CD14-positive monocyte (primary cell): ENCODE results near the gene ANKRD44. TPM values are rescaled to one million over a fixed set of nuclear protein-coding genes. Genes with fewer than 3 reads are reported as not detected.

Experiments
- DNase-seq, 3 donors: peaks; one replicate each; pipeline ENCODE4 v3.0.0-alpha.2; 2011 to 2022
- H2AFZ ChIP-seq: 2 replicates; pipeline ENCODE4 v1.6.0; 2012; ENCODE audit warnings: mild to moderate bottlenecking, low read depth, low read length, inconsistent platforms; ENCODE audit not compliant: insufficient read depth, poor library complexity, severe bottlenecking
- H3K27ac ChIP-seq, 2 donors: 1 replicate in 1 of 2; 2 replicates in 1 of 2; pipeline ENCODE4 v1.5.1; 2012 to 2013; ENCODE audit warnings: low read length in 2 of 2, control low read depth in 1 of 2, inconsistent platforms in 1 of 2, low read depth in 1 of 2, mild to moderate bottlenecking in 1 of 2
- H3K27me3 ChIP-seq, 2 donors: one replicate each; pipeline versions ENCODE4 v1.6.0 to v1.6.1; 2011 to 2013; ENCODE audit warnings: low read length in 2 of 2; ENCODE audit not compliant: control insufficient read depth in 2 of 2, insufficient read depth in 2 of 2
- H3K36me3 ChIP-seq, 2 donors: replicated peaks in 1 of 2; 1 replicate in 1 of 2; 2 replicates in 1 of 2; pipeline versions ENCODE4 v1.5.1 to v1.6.1; 2012 to 2013; ENCODE audit warnings: low read length in 2 of 2, control low read depth in 1 of 2, inconsistent platforms in 1 of 2, mild to moderate bottlenecking in 1 of 2; ENCODE audit not compliant: insufficient read depth in 2 of 2, control insufficient read depth in 1 of 2
- H3K4me1 ChIP-seq, 2 donors: 1 replicate in 1 of 2; 2 replicates in 1 of 2; pipeline versions ENCODE4 v1.5.1 to v1.6.1; 2012 to 2013; ENCODE audit warnings: low read length in 2 of 2, control low read depth in 1 of 2, inconsistent platforms in 1 of 2, mild to moderate bottlenecking in 1 of 2, moderate library complexity in 1 of 2; ENCODE audit not compliant: insufficient read depth in 2 of 2, control insufficient read depth in 1 of 2
- H3K4me2 ChIP-seq: replicated peaks from 2 replicates; pipeline ENCODE3; 2012; ENCODE audit warnings: low read length, moderate library complexity, mild to moderate bottlenecking; ENCODE audit not compliant: poor library complexity, severe bottlenecking; ENCODE audit errors: extremely low read depth
- H3K4me3 ChIP-seq, 3 experiments: fragments of 200-600 bp in 1 of 3; sonication (generic) in 1 of 3; replicated peaks in 1 of 3; 1 replicate in 2 of 3; 2 replicates in 1 of 3; pipeline ENCODE4 v1.5.1; 2011 to 2013; ENCODE audit warnings: low read length in 3 of 3, mild to moderate bottlenecking in 3 of 3, control low read depth in 2 of 3, low read depth in 2 of 3, inconsistent platforms in 1 of 3, moderate library complexity in 1 of 3
- H3K79me2 ChIP-seq: 2 replicates; pipeline ENCODE4 v1.6.0; 2012; ENCODE audit warnings: mild to moderate bottlenecking, control low read depth, inconsistent platforms, low read length, moderate library complexity; ENCODE audit not compliant: insufficient read depth
- H3K9ac ChIP-seq: 2 replicates; pipeline ENCODE4 v1.6.0; 2017; ENCODE audit warnings: low read length, mild to moderate bottlenecking; ENCODE audit not compliant: insufficient read depth, poor library complexity, severe bottlenecking
- H3K9me3 ChIP-seq, 2 donors: replicated peaks in 1 of 2; 1 replicate in 1 of 2; 2 replicates in 1 of 2; pipeline versions ENCODE4 v1.5.1 to v1.6.1; 2012 to 2013; ENCODE audit warnings: low read length in 2 of 2, control low read depth in 1 of 2; ENCODE audit not compliant: control insufficient read depth in 1 of 2, insufficient read depth in 1 of 2
- H4K20me1 ChIP-seq: 2 replicates; pipeline ENCODE4 v1.6.0; 2012; ENCODE audit warnings: mild to moderate bottlenecking, low read length, control low read depth, moderate library complexity; ENCODE audit not compliant: insufficient read depth
- H3K27ac Mint-ChIP-seq, 7 donors: one replicate each; pipeline ENCODE4 v1.8.0; 2020; ENCODE audit warnings: mild to moderate bottlenecking in 7 of 7, mixed read lengths in 7 of 7, moderate library complexity in 6 of 7, inconsistent platforms in 2 of 7
- H3K27me3 Mint-ChIP-seq, 3 donors: one replicate each; pipeline ENCODE4 v1.8.0; 2021 to 2022; ENCODE audit warnings: low read depth in 3 of 3, mild to moderate bottlenecking in 3 of 3, mixed read lengths in 3 of 3, moderate library complexity in 3 of 3, inconsistent platforms in 1 of 3
- H3K36me3 Mint-ChIP-seq, 2 donors: one replicate each; pipeline ENCODE4 v1.8.0; 2020; ENCODE audit warnings: mixed read lengths in 2 of 2, inconsistent platforms in 1 of 2, mild to moderate bottlenecking in 1 of 2
- H3K4me1 Mint-ChIP-seq: one replicate; pipeline ENCODE4 v1.8.0; 2020; ENCODE audit warnings: mild to moderate bottlenecking, mixed read lengths
- H3K4me3 Mint-ChIP-seq, 2 donors: one replicate each; pipeline ENCODE4 v1.8.0; 2020; ENCODE audit warnings: mild to moderate bottlenecking in 2 of 2, mixed read lengths in 2 of 2, moderate library complexity in 1 of 2
- H3K9me3 Mint-ChIP-seq, 7 donors: one replicate each; pipeline ENCODE4 v1.8.0; 2020 to 2022; ENCODE audit warnings: mixed read lengths in 7 of 7, mild to moderate bottlenecking in 6 of 7, moderate library complexity in 6 of 7, inconsistent platforms in 2 of 7
- CTCF ChIP-seq: fragments of 200-600 bp; IDR thresholded peaks from one replicate; pipeline ENCODE4 v1.8.0; 2022; ENCODE audit warnings: antibody characterized with exemption, mild to moderate bottlenecking
- WGBS: methylation state at CpG from one replicate; pipeline ENCODE4 v1.1.5; 2013; ENCODE audit warnings: missing lambda C conversion rate; ENCODE audit not compliant: insufficient coverage; 5-methylcytosine and 5-hydroxymethylcytosine counted together
- intact Hi-C, 2 donors: fragments of 100-400 bp; cut with micrococcal nuclease; formaldehyde crosslinking; loops; one replicate each; pipeline versions ENCODE4 v1.15.0 to v1.15.1; 2023
- polyA plus RNA-seq, 3 donors: library from polyadenylated mRNA; depleted of rRNA in 1 of 3; unstranded in 2 of 3; stranded (reverse) in 1 of 3; fragments of 300-500 nt in 2 of 3; fragments of >200 nt in 1 of 3; fragmentation: Illumina TruSeq in 2 of 3; gene quantifications; 1 replicate in 2 of 3; 2 replicates in 1 of 3; pipeline ENCODE4 v1.2.3, GENCODE V29; 2012 to 2021

The ANKRD44 gene
- polyA plus RNA-seq, 3 donors, result 55.7 to 91.9 (median 64.9) TPM

GRCh38 chr2:197248623-197249022 is 62.0 kb downstream of the ANKRD44 start:
- Mint-ChIP-seq H3K4me1 (peaks cover 53% of the 10 kb centered on the region), H3K36me3 (peaks cover 13 to 22% of the 10 kb centered on the region in 2 donors), H3K27ac (peak overlapping the region; percentile 44 to 86 (median 63)), H3K27me3 (no peaks in the 10 kb centered on the region), H3K9me3 (peaks cover 0 to 2% (median 0%) of the 10 kb centered on the region in 7 donors), H3K4me3 (peak overlapping the region in 1 of 2 donors; percentile 48)
- WGBS, result 0% methylated on average over 2 of the region's 3 CpGs
- no peaks in the 10 kb centered on the region for H3K27me3 ChIP-seq
- peak overlapping the region; percentile 17 to 47 for H3K27ac ChIP-seq
- intact Hi-C loops, result no loop called here
- TF ChIP-seq CTCF, result no peak
- peak overlapping the region; percentile 8 for H3K4me2 ChIP-seq
- peak; percentile 32 to 41 (median 32) for DNase-seq
- H3K79me2 ChIP-seq, result peaks cover 99% of the 10 kb centered on the region
- no peaks in the 10 kb centered on the region for H3K9me3 ChIP-seq
- H3K9ac ChIP-seq, result no peak overlapping the region
- peaks cover 0 to 15% of the 10 kb centered on the region in 2 donors for H3K36me3 ChIP-seq
- H3K4me3 ChIP-seq, result peak overlapping the region in 1 of 3 experiments; percentile 5
- peaks cover 18 to 30% of the 10 kb centered on the region in 2 donors for H3K4me1 ChIP-seq
- no peak overlapping the region for H2AFZ ChIP-seq
- H4K20me1 ChIP-seq, result peaks cover 66% of the 10 kb centered on the region

DNA sequence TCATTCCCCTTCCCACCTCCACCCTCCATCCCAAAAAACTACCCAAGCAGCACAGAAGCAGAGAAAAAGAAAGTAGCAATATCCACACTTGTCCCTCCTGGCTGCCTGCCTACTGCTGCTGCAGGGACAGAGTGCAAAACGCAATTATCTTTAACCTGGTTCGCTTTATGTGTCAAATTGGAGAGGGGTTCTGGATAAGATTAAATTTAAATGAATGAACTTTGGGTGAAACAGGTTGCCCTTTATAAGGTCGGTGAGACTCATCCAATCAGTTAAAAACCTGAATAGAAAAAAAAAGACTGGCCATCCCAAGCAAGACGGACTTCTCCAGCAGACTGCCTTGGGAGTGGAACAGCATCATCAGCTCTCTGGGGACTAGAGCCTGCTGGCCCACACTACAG is 62.6 kb downstream of the ANKRD44 start:
- peaks cover 13 to 22% of the 10 kb centered on the region in 2 donors for H3K36me3 Mint-ChIP-seq
- DNase-seq, result no peak
- Histone ChIP-seq H3K4me1 (peaks cover 16 to 30% of the 10 kb centered on the region in 2 donors), H3K4me2 (no peak overlapping the region), H3K4me3 (no peak overlapping the region), H3K79me2 (peaks cover 99% of the 10 kb centered on the region), H3K36me3 (peaks cover 0 to 15% of the 10 kb centered on the region in 2 donors), H3K27me3 (no peaks in the 10 kb centered on the region), H3K27ac (peak overlapping the region in 1 of 2 donors; percentile 48), H2AFZ (no peak overlapping the region), H4K20me1 (peaks cover 72% of the 10 kb centered on the region), H3K9me3 (no peaks in the 10 kb centered on the region), H3K9ac (no peak overlapping the region)
- no peak overlapping the region for H3K4me3 Mint-ChIP-seq
- 93% methylated on average over 3 of the region's 4 CpGs for WGBS
- intact Hi-C loops, result no loop called here
- TF ChIP-seq CTCF, result no peak
- H3K27me3 Mint-ChIP-seq, result no peaks in the 10 kb centered on the region
- peaks cover 0 to 2% (median 0%) of the 10 kb centered on the region in 7 donors for H3K9me3 Mint-ChIP-seq
- H3K4me1 Mint-ChIP-seq, result peaks cover 53% of the 10 kb centered on the region
- peak overlapping the region in 4 of 7 donors; percentile 33 to 82 (median 62) for H3K27ac Mint-ChIP-seq
